ENCODE results near the gene FKBP5.
"Not testable (repeated sequence)": the region's sequence is repeated elsewhere in the genome, so short reads cannot be mapped to it uniquely, and the experiment has no call there.

FKBP5 gene

DNA sequence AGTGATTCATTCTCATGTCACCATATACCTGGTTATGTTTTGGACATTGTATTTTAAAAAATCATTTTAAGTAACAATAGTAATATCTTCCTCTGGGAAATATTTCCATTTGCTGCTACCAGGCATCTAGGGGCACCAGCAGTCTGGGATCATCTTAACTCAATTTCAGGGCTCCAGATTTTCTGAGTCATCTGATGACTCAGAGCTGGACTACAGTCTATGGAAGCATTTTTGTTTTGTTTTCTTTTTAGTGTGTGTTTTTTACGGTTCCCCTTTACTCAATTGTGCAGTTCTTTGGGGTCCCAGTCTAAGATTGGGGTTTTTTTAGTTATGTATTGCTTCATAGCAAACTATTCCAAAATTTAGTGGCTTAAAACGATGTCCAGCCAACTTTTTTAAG, 5.7 kb upstream of the FKBP5 start:
- H3K4me1 Mint-ChIP-seq (ENCODE audit: low read depth in 2 of 2) = peaks cover 2 to 4% of the 10 kb centered on the region in 2 donors
- H3K4me3 Mint-ChIP-seq = no peak overlapping the region
- no peaks in the 10 kb centered on the region for H3K9me3 Mint-ChIP-seq
- H3K27ac Mint-ChIP-seq = no peak overlapping the region
- no peaks in the 10 kb centered on the region for H3K36me3 Mint-ChIP-seq (ENCODE audit: insufficient read depth)
- no peak for ATAC-seq (replicated peaks)
- H3K27me3 Mint-ChIP-seq = no peaks in the 10 kb centered on the region
- no peak for DNase-seq

DNA sequence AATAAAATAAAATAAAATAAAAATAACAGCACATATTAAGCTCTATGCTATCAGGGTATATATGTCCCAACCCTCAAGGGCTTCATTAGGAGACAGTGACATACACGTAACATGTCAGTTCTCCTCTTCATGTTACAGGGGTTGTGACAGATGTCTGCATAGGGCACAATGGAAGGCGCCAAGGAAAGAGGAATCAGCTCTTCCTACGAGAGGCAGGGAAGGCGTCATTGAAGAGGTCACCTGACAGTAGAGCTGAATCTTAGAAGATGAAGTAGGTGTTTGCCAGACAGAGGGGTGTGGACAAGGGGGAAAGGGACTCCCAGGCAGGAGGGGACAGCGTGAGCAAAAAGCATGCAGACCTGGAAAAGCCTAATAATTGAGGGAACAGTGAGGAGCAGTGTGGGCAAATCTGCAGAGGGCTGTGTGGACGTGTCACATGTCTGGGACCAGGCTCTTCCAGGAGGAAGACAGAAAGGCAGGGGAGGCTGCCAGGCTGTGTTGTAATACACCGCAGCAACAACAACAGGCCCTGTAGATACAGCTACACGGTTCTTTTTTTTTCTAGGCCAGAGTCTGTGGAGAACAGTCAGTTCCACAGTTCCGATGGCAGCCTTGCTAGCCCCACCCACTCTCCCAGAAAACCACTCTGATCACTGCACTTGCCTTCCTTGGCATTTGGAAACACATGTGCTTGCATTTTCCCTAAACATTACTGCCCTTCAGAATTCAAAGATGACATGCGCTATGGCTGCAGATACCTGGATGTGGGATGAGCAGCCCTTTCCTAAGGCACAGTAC, 2.5 kb upstream of the FKBP5 start:
- Mint-ChIP-seq H3K27me3 (no peaks in the 10 kb centered on the region), H3K4me1 (ENCODE audit: low read depth in 2 of 2) (peaks cover 12 to 13% of the 10 kb centered on the region in 2 donors), H3K36me3 (ENCODE audit: insufficient read depth) (no peaks in the 10 kb centered on the region), H3K4me3 (no peak overlapping the region), H3K9me3 (no peaks in the 10 kb centered on the region), H3K27ac (no peak overlapping the region)
- DNase-seq (no peak), ATAC-seq (replicated peaks) (no peak)

DNA sequence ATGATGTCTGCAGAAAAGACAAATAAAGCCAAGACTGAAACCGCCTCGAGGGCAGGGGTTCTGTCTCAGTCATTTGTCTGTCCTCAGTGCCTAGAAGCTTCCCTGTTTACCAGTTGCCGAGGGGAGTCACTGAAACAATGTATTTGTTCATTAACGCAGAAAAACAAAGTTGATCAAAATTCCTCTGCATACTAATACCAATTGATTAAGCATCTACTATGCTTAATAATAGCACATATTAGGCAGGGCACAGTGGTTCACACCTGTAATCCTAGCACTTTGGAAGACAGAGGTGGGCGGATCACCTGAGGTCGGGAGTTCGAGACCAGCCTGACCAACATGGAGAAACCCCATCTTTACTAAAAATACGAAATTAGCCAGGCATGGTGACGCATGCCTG, 1.8 kb upstream of the FKBP5 start:
- H3K36me3 Mint-ChIP-seq (ENCODE audit: insufficient read depth) = no peaks in the 10 kb centered on the region
- ATAC-seq (replicated peaks) = no peak
- H3K9me3 Mint-ChIP-seq = no peaks in the 10 kb centered on the region
- no peak overlapping the region for H3K4me3 Mint-ChIP-seq
- peaks cover 12 to 13% of the 10 kb centered on the region in 2 donors for H3K4me1 Mint-ChIP-seq (ENCODE audit: low read depth in 2 of 2)
- H3K27me3 Mint-ChIP-seq = no peaks in the 10 kb centered on the region
- no peak for DNase-seq
- H3K27ac Mint-ChIP-seq = no peak overlapping the region

DNA sequence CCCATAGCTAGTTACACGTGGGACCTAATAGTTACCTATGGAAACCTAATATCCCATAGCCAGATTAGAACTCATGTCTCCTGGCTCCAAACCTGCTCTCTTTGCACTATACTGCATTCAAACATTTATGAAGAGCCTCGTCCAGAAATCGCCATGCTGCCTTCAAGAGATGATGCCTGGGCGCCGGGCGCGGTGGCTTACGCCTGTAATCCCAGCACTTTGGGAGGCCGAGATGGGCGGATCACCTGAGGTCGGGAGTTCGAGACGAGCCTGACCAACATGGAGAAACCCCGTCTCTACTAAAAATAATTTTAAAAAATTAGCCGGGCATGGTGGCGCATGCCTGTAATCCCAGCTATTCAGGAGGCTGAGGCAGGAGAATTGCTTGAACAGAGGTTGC, 1.3 kb upstream of the FKBP5 start:
- H3K27ac Mint-ChIP-seq; H3K9me3 Mint-ChIP-seq; DNase-seq; H3K27me3 Mint-ChIP-seq; ATAC-seq (replicated peaks); H3K36me3 Mint-ChIP-seq (ENCODE audit: insufficient read depth): not testable (repeated sequence)
- Mint-ChIP-seq H3K4me1 (ENCODE audit: low read depth in 2 of 2) (peaks cover 12 to 13% of the 10 kb centered on the region in 2 donors), H3K4me3 (peak overlapping the region in 1 of 2 donors; percentile 83)

DNA sequence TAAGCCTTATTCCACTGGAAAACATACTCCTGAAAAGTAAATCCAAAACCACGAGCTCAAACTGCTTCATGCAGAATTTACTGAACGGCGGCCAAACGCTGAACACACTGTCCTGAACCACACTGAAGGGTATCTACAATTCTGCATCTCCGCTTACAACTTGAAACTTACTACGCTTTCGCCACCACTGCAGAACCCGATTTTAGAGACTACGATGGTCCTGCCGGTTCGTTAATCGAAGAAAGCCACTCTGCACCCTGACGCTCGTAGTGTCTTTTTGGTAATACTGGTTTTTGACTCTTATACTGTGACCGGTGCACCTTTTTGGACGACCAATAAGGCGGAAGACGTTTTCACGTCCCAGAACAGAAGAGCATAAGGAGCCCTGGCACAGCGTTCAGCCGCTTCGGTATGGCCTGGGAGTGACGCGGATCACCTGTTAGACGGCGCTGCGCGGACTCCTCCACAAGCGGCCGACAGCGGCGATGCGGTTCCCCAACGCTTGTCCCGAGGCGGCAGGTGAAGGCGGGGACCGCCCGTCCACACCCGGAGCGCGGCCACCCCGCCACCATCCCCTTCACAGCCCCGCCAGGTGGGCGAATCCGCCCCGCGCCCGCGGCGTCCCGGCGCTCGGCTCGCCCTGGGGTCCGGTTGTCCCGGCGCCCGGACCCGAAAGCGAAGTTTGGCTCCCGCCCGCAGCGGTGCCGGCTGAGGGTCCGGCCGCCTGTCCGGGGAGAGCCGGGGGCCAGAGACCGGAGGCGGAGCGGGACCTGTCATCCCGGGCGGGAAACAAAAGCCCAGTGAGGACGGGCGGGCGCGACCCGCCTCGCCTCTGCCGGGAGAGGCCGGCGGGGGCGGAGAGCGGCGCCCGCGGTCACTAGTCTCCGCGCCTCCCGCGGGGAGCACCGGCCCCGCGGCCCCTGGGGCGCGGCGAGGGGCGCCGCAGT, 784 bp downstream of the FKBP5 start:
- peak; percentile 36 to 48 (median 43) for DNase-seq
- peak overlapping the region; percentile 92 to 96 for H3K4me3 Mint-ChIP-seq

DNA sequence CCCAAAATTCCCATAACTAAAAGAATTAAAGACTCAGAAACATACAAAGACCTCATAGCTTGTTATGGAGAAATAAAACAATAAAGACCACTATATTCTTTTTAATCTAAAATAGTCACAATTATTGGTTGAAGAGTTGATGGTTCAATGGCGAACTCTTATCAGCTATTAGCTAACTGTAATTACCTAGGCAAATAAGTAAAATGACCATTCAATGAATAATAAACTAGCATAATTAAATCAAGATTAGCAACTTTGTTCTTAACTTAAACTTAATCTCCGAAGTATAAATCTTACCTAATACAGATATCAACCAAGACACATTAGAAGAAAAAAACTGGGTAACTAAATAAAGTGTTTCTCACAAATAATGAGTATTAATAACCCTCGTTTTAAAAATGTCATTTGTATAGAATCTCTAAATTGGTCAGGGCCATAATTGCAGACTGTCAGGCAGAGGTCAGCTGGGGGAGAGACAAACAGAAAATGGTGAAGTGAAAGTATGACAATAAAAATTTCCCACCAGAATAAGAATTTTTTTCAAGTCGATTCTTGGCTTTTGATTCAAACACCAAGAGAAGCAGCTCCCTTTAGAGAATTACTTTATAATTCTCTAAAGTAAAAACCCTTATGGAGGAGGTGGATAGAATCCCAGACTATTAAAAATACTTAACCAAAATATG, 1.7 kb downstream of the FKBP5 start:
- H3K27me3 Mint-ChIP-seq = no peaks in the 10 kb centered on the region

More for the DNA sequence above, 784 bp downstream of the FKBP5 start:
- Mint-ChIP-seq H3K9me3 (no peaks in the 10 kb centered on the region), H3K27me3 (no peaks in the 10 kb centered on the region), H3K27ac (peak overlapping the region; percentile 78 to 92), H3K36me3 (ENCODE audit: insufficient read depth) (peaks cover 8% of the 10 kb centered on the region), H3K4me1 (ENCODE audit: low read depth in 2 of 2) (peaks cover 12 to 16% of the 10 kb centered on the region in 2 donors)
- ATAC-seq (replicated peaks) = peak; percentile 54

DNA sequence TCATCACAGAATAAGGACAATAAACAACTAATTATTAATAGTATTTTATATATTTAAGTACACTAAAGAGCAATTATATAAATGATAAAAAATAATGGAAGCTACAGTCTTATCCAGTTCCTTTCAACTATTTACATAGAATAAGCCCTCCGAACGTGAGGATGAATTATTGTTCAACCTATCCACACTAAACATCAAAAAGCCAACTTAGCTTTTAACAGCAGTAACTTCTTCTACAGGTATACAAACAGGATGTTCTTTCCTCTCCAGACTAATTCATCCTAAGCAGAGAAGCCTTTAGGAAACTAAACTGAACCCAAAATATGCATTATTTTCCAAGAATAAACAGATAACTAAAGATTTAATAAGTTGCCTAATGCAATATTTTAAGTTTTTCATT, 2.3 kb downstream of the FKBP5 start:
- ATAC-seq (replicated peaks) = no peak
- no peak for DNase-seq
- H3K4me3 Mint-ChIP-seq = peak overlapping the region; percentile 92 to 96
- no peak overlapping the region for H3K27ac Mint-ChIP-seq
- H3K9me3 Mint-ChIP-seq = no peaks in the 10 kb centered on the region
- H3K4me1 Mint-ChIP-seq (ENCODE audit: low read depth in 2 of 2) = peaks cover 19 to 22% of the 10 kb centered on the region in 2 donors
- no peaks in the 10 kb centered on the region for H3K27me3 Mint-ChIP-seq
- peaks cover 10% of the 10 kb centered on the region for H3K36me3 Mint-ChIP-seq (ENCODE audit: insufficient read depth)

More for the DNA sequence above, 1.7 kb downstream of the FKBP5 start:
- DNase-seq (no peak), ATAC-seq (replicated peaks) (no peak)
- peak overlapping the region; percentile 78 to 92 for H3K27ac Mint-ChIP-seq
- peak overlapping the region; percentile 92 to 96 for H3K4me3 Mint-ChIP-seq
- H3K9me3 Mint-ChIP-seq = no peaks in the 10 kb centered on the region
- H3K4me1 Mint-ChIP-seq (ENCODE audit: low read depth in 2 of 2) = peaks cover 16 to 19% of the 10 kb centered on the region in 2 donors
- H3K36me3 Mint-ChIP-seq (ENCODE audit: insufficient read depth) = peaks cover 10% of the 10 kb centered on the region

DNA sequence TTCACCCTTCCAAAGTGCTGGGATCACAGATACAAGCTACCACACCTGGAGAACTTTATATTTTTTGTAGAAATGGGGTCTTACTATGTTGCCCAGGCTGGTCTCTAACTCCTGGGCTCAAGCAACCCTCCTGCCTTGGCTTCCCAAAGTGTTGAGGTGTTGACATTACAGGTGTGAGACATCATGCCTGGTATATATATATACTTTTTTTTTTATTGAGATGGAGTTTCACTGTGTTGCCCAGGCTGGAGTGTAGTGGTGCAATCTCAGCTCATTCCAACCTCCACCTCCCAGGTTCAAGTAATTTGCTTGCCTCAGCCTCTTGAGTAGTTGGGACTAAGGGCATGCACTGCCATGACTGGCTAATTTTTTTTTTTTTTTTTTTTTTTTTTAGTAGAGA, 5.4 kb downstream of the FKBP5 start:
- Mint-ChIP-seq H3K27ac (no peak overlapping the region), H3K27me3 (no peaks in the 10 kb centered on the region), H3K4me1 (ENCODE audit: low read depth in 2 of 2) (peaks cover 24 to 27% of the 10 kb centered on the region in 2 donors), H3K36me3 (ENCODE audit: insufficient read depth) (peaks cover 23% of the 10 kb centered on the region), H3K4me3 (no peak overlapping the region), H3K9me3 (no peaks in the 10 kb centered on the region)
- no peak for DNase-seq
- no peak for ATAC-seq (replicated peaks)

DNA sequence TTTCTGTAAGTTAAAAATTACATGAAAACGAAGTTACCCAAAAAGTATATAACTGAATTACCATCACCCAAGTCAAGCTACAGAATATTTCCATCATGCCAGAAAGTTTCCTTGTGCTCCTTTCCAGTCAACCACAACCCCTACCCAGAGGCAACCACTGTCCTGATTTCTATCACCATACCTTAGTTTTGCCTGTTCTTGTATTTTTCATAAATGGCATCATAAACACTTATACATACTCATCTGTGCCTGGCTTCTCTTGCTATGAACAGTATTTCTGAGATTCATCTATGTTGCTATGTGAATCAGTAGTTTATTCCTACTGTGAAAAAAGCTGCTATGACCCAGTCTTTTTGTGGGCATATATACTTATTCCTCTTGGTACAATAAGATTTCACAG, 7.4 kb downstream of the FKBP5 start:
- peaks cover 27% of the 10 kb centered on the region for H3K36me3 Mint-ChIP-seq (ENCODE audit: insufficient read depth)
- H3K9me3 Mint-ChIP-seq = no peaks in the 10 kb centered on the region
- ATAC-seq (replicated peaks) (no peak), DNase-seq (no peak)
- no peaks in the 10 kb centered on the region for H3K27me3 Mint-ChIP-seq
- peak overlapping the region in 1 of 2 donors; percentile 64 for H3K27ac Mint-ChIP-seq
- no peak overlapping the region for H3K4me3 Mint-ChIP-seq
- peaks cover 22 to 24% of the 10 kb centered on the region in 2 donors for H3K4me1 Mint-ChIP-seq (ENCODE audit: low read depth in 2 of 2)

DNA sequence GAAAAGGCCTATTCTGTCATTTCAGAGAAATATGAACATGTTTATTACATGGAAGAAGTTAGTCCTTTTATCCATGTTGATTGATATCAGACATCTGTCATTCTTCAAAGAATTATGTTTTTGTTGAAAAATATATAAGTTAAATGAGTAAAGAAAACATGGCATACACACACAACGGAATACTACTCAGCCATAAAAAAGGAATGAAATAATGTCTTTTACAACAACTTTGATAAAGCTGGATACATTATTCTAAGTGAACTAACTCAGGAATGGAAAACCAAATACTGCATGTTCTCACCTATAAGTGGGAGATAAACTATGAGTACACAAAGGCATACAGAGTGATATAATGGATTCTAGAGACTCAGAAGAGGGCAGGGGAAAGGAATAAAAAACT, 9.3 kb downstream of the FKBP5 start:
- DNase-seq (no peak), ATAC-seq (replicated peaks) (no peak)
- H3K4me3 Mint-ChIP-seq = no peak overlapping the region
- H3K36me3 Mint-ChIP-seq (ENCODE audit: insufficient read depth) = peaks cover 27% of the 10 kb centered on the region
- no peak overlapping the region for H3K27ac Mint-ChIP-seq
- no peaks in the 10 kb centered on the region for H3K27me3 Mint-ChIP-seq
- H3K9me3 Mint-ChIP-seq = no peaks in the 10 kb centered on the region
- H3K4me1 Mint-ChIP-seq (ENCODE audit: low read depth in 2 of 2) = peaks cover 32 to 40% of the 10 kb centered on the region in 2 donors

DNA sequence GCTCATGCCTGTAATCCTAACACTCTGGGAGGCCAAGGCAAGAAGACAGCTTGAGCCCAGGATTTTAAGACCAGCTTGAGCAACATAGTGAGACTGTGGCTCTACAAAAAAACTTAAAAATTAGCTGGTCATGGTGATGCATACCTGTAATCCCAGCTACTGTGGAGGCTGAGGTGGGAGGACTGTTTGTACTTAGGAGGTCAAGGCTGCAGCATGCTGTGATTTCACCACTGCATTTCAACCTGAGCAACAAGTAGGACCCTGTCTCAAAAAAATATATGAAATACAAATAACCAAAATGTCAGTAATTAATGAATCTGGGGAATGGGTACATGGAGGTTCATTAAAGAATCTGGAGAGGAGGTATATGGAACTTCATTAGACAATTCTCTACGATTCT, 9.9 kb downstream of the FKBP5 start:
- Mint-ChIP-seq H3K36me3 (ENCODE audit: insufficient read depth) (peaks cover 27% of the 10 kb centered on the region), H3K27me3 (no peaks in the 10 kb centered on the region), H3K4me1 (ENCODE audit: low read depth in 2 of 2) (peaks cover 37 to 46% of the 10 kb centered on the region in 2 donors), H3K27ac (no peak overlapping the region), H3K4me3 (no peak overlapping the region), H3K9me3 (no peaks in the 10 kb centered on the region)
- ATAC-seq (replicated peaks) = no peak
- no peak for DNase-seq

DNA sequence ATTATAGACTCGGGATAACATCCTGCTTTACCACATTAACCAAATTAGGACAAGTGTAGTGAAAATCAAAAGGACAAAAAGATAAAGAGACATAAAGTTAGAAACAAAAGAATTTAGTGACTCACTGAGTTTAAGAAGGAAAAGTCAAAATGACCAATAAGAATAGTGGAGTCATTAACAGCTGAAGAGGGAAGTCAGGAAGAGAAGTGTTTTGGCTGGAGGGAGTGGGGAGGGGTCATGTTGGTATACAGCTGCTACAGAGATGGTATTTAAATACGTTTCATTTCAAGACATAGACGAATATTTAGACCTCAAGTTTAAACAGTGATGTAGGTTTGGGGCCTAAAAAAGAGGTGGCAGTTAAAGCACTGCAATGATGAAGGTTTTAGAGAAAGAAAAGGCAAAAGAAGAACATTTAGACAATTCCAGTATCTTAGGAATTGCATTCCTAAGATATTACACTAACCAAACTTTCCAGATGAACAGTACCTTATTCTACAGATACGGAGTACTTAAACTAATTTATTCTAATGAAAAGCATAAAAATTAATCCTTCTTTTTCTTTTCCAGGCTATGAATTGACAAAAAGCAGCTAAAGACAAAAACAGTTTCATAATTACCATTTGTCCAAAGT, 10.6 kb downstream of the FKBP5 start:
- Mint-ChIP-seq H3K27ac (peak overlapping the region in 1 of 2 donors; percentile 4), H3K4me1 (ENCODE audit: low read depth in 2 of 2) (peaks cover 38 to 48% of the 10 kb centered on the region in 2 donors), H3K36me3 (ENCODE audit: insufficient read depth) (peaks cover 21% of the 10 kb centered on the region), H3K9me3 (no peaks in the 10 kb centered on the region), H3K27me3 (no peaks in the 10 kb centered on the region), H3K4me3 (peak overlapping the region; percentile 2 to 6)
- DNase-seq (no peak), ATAC-seq (replicated peaks) (no peak)

DNA sequence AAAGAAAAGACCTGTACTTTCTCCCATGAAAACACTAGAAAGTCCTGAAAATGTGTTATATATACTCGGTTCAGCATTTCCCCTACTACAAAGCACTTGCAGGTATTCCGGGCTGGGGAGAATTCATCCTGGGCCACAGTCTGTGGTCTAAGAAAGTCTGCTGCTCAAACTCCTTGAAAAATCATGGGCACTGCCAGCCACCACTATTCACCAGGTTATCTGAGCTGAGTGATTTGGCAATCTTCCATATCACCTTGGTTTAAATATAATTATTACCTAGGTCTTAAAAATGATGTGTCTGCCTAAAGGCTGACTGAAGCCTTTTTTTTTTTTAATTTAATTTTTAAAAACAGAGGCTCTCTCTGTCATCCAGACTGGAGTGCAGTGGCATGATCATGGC, 11.3 kb downstream of the FKBP5 start:
- Mint-ChIP-seq H3K36me3 (ENCODE audit: insufficient read depth) (peaks cover 17% of the 10 kb centered on the region), H3K27me3 (no peaks in the 10 kb centered on the region), H3K4me3 (peak overlapping the region in 1 of 2 donors; percentile 6), H3K27ac (peak overlapping the region in 1 of 2 donors; percentile 4), H3K4me1 (ENCODE audit: low read depth in 2 of 2) (peaks cover 35 to 53% of the 10 kb centered on the region in 2 donors), H3K9me3 (no peaks in the 10 kb centered on the region)
- DNase-seq (no peak), ATAC-seq (replicated peaks) (peak; percentile 16)

All from effector memory CD8-positive, alpha-beta T cell (primary cell).